Heart right ventricle (tissue), 16 donors: ENCODE results near the gene WNT5B. TPM values are rescaled to one million over a fixed set of nuclear protein-coding genes. Genes with fewer than 3 reads are reported as not detected.

Experiments
- ATAC-seq, 8 donors: fragments of 200-7000 bp; cut with Tn5 transposase; one replicate each; pipeline ENCODE4 v1.9.1; 2020; ENCODE audit warnings: mild to moderate bottlenecking in 8 of 8, moderate library complexity in 8 of 8, moderate number of reproducible peaks in 1 of 8
- DNase-seq, 2 donors: peaks; one replicate each; pipeline ENCODE4 v3.0.0-alpha.2; 2020
- H3K27ac ChIP-seq, 10 donors: fragments of 200-600 bp; sonication (generic) in 2 of 10; one replicate each; pipeline versions ENCODE4 v1.5.0 to v1.8.0; 2020 to 2022; ENCODE audit warnings: mild to moderate bottlenecking in 3 of 10
- H3K27me3 ChIP-seq, 7 donors: fragments of 200-600 bp; one replicate each; pipeline ENCODE4 v1.8.0; 2021 to 2022; ENCODE audit warnings: mild to moderate bottlenecking in 2 of 7
- H3K36me3 ChIP-seq, 9 donors: fragments of 200-600 bp; sonication (generic) in 1 of 9; one replicate each; pipeline versions ENCODE4 v1.5.0 to v1.8.0; 2020 to 2022; ENCODE audit warnings: mild to moderate bottlenecking in 2 of 9
- H3K4me1 ChIP-seq, 9 donors: fragments of 200-600 bp; sonication (generic) in 1 of 9; one replicate each; pipeline versions ENCODE4 v1.5.0 to v1.8.0; 2020 to 2022; ENCODE audit warnings: mild to moderate bottlenecking in 4 of 9
- H3K4me3 ChIP-seq, 10 donors: fragments of 200-600 bp; sonication (generic) in 2 of 10; one replicate each; pipeline versions ENCODE4 v1.5.0 to v1.8.0; 2020 to 2022; ENCODE audit warnings: mild to moderate bottlenecking in 7 of 10, moderate library complexity in 2 of 10
- H3K9me3 ChIP-seq, 11 donors: fragments of 200-600 bp in 10 of 11; sonication (generic) in 2 of 11; one replicate each; pipeline versions ENCODE4 v1.5.0 to v1.8.0; 2013 to 2022; ENCODE audit warnings: mild to moderate bottlenecking in 2 of 11, control low read depth in 1 of 11, moderate library complexity in 1 of 11
- WGBS, 2 donors: extraction: QIAGEN DNeasy Blood & Tissue Kit; methylation state at CpG; one replicate each; pipeline ENCODE4 v1.1.7; 2013; ENCODE audit warnings: inconsistent platforms in 1 of 2; 5-methylcytosine and 5-hydroxymethylcytosine counted together
- intact Hi-C, 10 donors: fragments of 100-400 bp; cut with DNase I; formaldehyde crosslinking; loops; one replicate each; pipeline versions ENCODE4 v1.11.1 to v1.14.2; 2022
- polyA plus RNA-seq, 2 donors: library from polyadenylated mRNA; stranded (reverse); fragments of 200-250 nt; gene quantifications; one replicate each; pipeline ENCODE4 v1.2.3, GENCODE V29; 2013
- total RNA-seq, 10 donors: library from RNA; stranded (reverse); fragmentation: NEBNext Ultra II Directional in 3 of 10; extraction: Animal tissue kit (Norgen Biotek cat#: 25700) in 3 of 10; gene quantifications; one replicate each; pipeline versions ENCODE4 v1.2.1 to v1.2.4, GENCODE V29; 2021 to 2023
- TF ChIP-seq, protein P1 (sequence below), 9 donors: fragments of 200-600 bp; sonication (generic) in 2 of 9; IDR thresholded peaks; one replicate each; pipeline versions ENCODE4 v1.5.0 to v1.8.0; 2021 to 2022; ENCODE audit warnings: antibody characterized with exemption in 9 of 9, mild to moderate bottlenecking in 5 of 9, moderate library complexity in 1 of 9
- donor health status: Arrhythmogenic right ventricular cardiomyopathy.
- donor health status: ischemic (EF 13 %, LVEDD 7.1; RV severe dilation, severe dysfunction).
- donor health status: healthy with polysubstance abuse.
- donor health status: DM: no; HTN: yes; CAD: no.
- donor health status: DM: no; HTN: no; CAD: no.
- donor health status: ischemic (EF 25% LVEDD 6.9; RV normal size, moderate dysfunction).
- donor health status: ischemic (EF 25% LVEDD 5.7; RV mildly dilated, moderate dysfunction).
- donor health status: healthy.
- donor health status: DM: yes; HTN: yes; CAD: no.
- donor health status: Ischemic cardiomyopathy.
- donor health status: ischemic (EF 35%, LVEDD 5.7; RV mildly dilated, moderate dysfunction).
- donor health status: nonischemic (EF 11% LVEDD 7.7; RV severe dilation, severe dysfunction).
- donor health status: DM: yes; HTN: yes; CAD: no.
- donor health status: PGD.
- donor health status: ischemic (EF 29% LVEDD 5.4; RV normal size, mild dysfunction).
- donor health status: nonischemic (EF 23%, LVEDD 6.1; RV moderate dilation, normal function).

Gene WNT5B
- total and polyA plus RNA-seq, 12 donors: 0.34 to 2.5 (median 1.6) TPM

- ATAC-seq (no peak), DNase-seq (no peak)
- TF ChIP-seq, protein P1, sequence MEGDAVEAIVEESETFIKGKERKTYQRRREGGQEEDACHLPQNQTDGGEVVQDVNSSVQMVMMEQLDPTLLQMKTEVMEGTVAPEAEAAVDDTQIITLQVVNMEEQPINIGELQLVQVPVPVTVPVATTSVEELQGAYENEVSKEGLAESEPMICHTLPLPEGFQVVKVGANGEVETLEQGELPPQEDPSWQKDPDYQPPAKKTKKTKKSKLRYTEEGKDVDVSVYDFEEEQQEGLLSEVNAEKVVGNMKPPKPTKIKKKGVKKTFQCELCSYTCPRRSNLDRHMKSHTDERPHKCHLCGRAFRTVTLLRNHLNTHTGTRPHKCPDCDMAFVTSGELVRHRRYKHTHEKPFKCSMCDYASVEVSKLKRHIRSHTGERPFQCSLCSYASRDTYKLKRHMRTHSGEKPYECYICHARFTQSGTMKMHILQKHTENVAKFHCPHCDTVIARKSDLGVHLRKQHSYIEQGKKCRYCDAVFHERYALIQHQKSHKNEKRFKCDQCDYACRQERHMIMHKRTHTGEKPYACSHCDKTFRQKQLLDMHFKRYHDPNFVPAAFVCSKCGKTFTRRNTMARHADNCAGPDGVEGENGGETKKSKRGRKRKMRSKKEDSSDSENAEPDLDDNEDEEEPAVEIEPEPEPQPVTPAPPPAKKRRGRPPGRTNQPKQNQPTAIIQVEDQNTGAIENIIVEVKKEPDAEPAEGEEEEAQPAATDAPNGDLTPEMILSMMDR (IDR thresholded peaks at IDR 0.05): no peak
- 85 to 92% methylated on average over 11 of the region's 11 CpGs for WGBS, 2 donors
- peaks cover 0 to 19% (median 0%) of the 10 kb centered on the region in 9 donors for H3K36me3 ChIP-seq
- peak overlapping the region in 2 of 10 donors; percentile 25 to 29 for H3K27ac ChIP-seq
- no peaks in the 10 kb centered on the region for H3K9me3 ChIP-seq
- peaks cover 2 to 29% (median 16%) of the 10 kb centered on the region in 9 donors for H3K4me1 ChIP-seq
- intact Hi-C loops: loop anchor here in 9 of 10 donors (2.0 to 10.0 kb wide), 6 partner anchors 305 to 1017 kb away; no protein-coding TSS in a partner anchor
- H3K4me3 ChIP-seq: no peak overlapping the region
- H3K27me3 ChIP-seq: no peaks in the 10 kb centered on the region
Observed at GRCh38 chr12:1581973-1582708, 46.9 kb upstream of the WNT5B start.

DNA sequence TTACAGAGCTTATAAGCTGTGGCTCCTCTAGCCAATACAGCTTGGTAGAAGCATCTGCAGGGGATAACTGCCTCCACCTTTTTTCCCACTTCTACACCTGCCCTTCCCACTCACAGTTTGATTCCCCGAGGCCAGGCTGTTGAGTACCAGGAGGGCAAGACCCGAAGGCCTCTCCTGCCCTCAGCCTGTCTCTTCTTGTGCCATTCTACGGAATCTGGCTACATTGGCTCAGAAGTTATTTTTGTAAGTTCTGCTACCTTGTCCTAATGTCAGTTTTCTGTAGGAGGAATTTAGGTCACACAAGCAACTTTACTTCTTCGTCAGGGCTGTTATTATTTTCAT, 46.4 kb upstream of the WNT5B start:
- Histone ChIP-seq H3K4me1 (peaks cover 3 to 32% (median 17%) of the 10 kb centered on the region in 9 donors), H3K27me3 (no peaks in the 10 kb centered on the region), H3K27ac (no peak overlapping the region), H3K4me3 (no peak overlapping the region), H3K9me3 (no peaks in the 10 kb centered on the region), H3K36me3 (peaks cover 0 to 19% (median 0%) of the 10 kb centered on the region in 9 donors)
- WGBS, 2 donors: 95% methylated on average over 4 of the region's 4 CpGs
- DNase-seq: no peak
- intact Hi-C loops: loop anchor here (1.0 to 10.0 kb wide), 8 partner anchors 305 to 1018 kb away; no protein-coding TSS in a partner anchor
- no peak for ATAC-seq
- TF ChIP-seq, protein P1 (IDR thresholded peaks at IDR 0.05): no peak

DNA sequence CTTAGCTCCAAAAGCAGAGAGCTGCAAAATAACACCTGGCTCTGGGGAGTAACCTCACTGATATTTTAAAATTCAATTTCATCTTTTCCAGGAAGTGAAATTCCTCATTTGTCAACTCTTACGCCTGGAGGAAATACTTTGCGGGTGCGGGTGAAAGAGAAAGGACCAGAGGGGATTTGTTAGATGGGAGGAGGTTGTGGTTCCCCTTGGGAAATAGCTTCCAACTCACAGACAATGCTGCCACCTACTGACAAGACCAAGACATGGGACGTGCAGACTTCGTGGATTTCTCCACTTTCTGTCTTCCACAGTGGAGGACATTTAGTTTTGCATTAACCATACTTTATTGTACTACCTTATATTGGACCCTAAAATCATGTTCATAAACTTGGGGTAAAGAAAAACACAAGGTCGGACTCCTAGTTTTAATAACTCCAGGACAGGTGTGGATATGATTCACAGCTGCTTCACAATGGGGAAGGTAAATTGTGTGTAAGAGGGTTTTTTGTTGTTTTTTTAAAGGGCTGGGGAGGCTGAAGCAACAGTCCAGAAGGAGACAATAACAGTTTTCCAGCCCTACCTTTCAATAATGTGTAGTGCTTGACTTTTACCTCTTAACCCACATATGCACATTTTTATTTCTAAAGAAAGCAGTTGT, 45.5 kb upstream of the WNT5B start:
- H3K27ac ChIP-seq: no peak overlapping the region
- H3K4me3 ChIP-seq: peak overlapping the region in 6 of 10 donors; percentile 11 to 36 (median 19)
- no peaks in the 10 kb centered on the region for H3K27me3 ChIP-seq
- peaks cover 6 to 41% (median 26%) of the 10 kb centered on the region in 9 donors for H3K4me1 ChIP-seq
- intact Hi-C loops: loop anchor here (1.0 to 10.0 kb wide), 8 partner anchors 306 to 1019 kb away; no protein-coding TSS in a partner anchor
- peaks cover 0 to 19% (median 0%) of the 10 kb centered on the region in 9 donors for H3K36me3 ChIP-seq
- 2% methylated on average over 6 of the region's 6 CpGs for WGBS, 2 donors
- DNase-seq (peak in 1 of 2 donors; percentile 80), ATAC-seq (peak; percentile 54 to 87 (median 84))
- TF ChIP-seq, protein P1 (IDR thresholded peaks at IDR 0.05): peak; percentile 53 to 94 (median 90)
- no peaks in the 10 kb centered on the region for H3K9me3 ChIP-seq

- Histone ChIP-seq H3K4me3 (no peak overlapping the region), H3K9me3 (no peaks in the 10 kb centered on the region), H3K4me1 (peaks cover 7 to 47% (median 32%) of the 10 kb centered on the region in 9 donors), H3K27me3 (no peaks in the 10 kb centered on the region), H3K36me3 (peaks cover 0 to 19% (median 0%) of the 10 kb centered on the region in 9 donors), H3K27ac (no peak overlapping the region)
- DNase-seq (no peak), ATAC-seq (no peak)
- TF ChIP-seq, protein P1 (IDR thresholded peaks at IDR 0.05): no peak
- intact Hi-C loops: loop anchor here in 9 of 10 donors (5.0 to 10.0 kb wide), 5 partner anchors 307 to 1020 kb away; no protein-coding TSS in a partner anchor
- WGBS, 2 donors: 95 to 97% methylated on average over 4 of the region's 4 CpGs
Observed at GRCh38 chr12:1584326-1584725, 44.7 kb upstream of the WNT5B start.
